WTC11 (cell line): ENCODE results near the gene RGS16.

Source experiments
- ETV6 ChIP-seq: sonication (generic); formaldehyde crosslinking; IDR thresholded peaks from 2 replicates; pipeline ENCODE4 v1.8.1; 2022; ENCODE audit warnings: mild to moderate bottlenecking, missing genetic modification reagents
- NFATC4 ChIP-seq: fragments of 250-450 bp; sonication (Bioruptor Pico); IDR thresholded peaks from 2 replicates; pipeline ENCODE4 v1.9.0; 2021; ENCODE audit warnings: mild to moderate bottlenecking
- TEAD4 ChIP-seq: sonication (generic); formaldehyde crosslinking; IDR thresholded peaks from 2 replicates; pipeline ENCODE4 v1.8.0; 2022; ENCODE audit warnings: mild to moderate bottlenecking, missing genetic modification reagents
- USF2 ChIP-seq: sonication (generic); formaldehyde crosslinking; IDR thresholded peaks from 2 replicates; pipeline ENCODE4 v1.8.1; 2023; ENCODE audit warnings: mild to moderate bottlenecking, missing genetic modification reagents, moderate library complexity
- TF ChIP-seq, protein P1 (sequence below): fragments of 200-600 bp; IDR thresholded peaks from 2 replicates; pipeline ENCODE4 v1.8.0; 2022; ENCODE audit warnings: antibody characterized with exemption

DNA sequence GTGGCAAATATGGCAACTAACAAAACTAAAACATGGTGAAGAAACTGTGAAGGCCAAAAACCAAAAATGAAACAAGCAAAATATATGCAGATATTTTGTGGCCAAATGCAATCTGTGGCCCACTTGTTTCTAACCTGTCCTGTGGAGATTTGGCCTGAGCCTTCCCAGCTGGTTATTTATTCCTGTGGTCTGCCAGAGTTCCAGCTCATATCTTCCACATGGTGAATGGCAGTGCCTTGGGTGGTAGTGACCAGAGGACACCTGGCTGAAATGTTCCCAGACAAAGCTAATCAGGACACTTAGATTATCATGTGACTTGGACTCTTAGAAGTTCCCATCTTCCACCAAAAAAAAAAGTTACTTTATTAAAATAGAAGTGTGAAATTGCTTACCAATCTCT, 54.8 kb downstream of the RGS16 start:
- TF ChIP-seq NFATC4 (CRISPR knock-in tag): no peak
- TF ChIP-seq, protein P1, sequence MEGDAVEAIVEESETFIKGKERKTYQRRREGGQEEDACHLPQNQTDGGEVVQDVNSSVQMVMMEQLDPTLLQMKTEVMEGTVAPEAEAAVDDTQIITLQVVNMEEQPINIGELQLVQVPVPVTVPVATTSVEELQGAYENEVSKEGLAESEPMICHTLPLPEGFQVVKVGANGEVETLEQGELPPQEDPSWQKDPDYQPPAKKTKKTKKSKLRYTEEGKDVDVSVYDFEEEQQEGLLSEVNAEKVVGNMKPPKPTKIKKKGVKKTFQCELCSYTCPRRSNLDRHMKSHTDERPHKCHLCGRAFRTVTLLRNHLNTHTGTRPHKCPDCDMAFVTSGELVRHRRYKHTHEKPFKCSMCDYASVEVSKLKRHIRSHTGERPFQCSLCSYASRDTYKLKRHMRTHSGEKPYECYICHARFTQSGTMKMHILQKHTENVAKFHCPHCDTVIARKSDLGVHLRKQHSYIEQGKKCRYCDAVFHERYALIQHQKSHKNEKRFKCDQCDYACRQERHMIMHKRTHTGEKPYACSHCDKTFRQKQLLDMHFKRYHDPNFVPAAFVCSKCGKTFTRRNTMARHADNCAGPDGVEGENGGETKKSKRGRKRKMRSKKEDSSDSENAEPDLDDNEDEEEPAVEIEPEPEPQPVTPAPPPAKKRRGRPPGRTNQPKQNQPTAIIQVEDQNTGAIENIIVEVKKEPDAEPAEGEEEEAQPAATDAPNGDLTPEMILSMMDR: no peak
- no peak for TF ChIP-seq ETV6 (CRISPR knock-in tag)
- TF ChIP-seq USF2: no peak
- no peak for TF ChIP-seq TEAD4 (CRISPR knock-in tag)
